ENCODE data around the gene ABHD2.
A peak's percentile ranks its signal among the peaks of the same experiment; 100 is the strongest.
"Not testable (repeated sequence)": the region's sequence is repeated elsewhere in the genome, so short reads cannot be mapped to it uniquely, and the experiment has no call there.

Gene ABHD2

DNA sequence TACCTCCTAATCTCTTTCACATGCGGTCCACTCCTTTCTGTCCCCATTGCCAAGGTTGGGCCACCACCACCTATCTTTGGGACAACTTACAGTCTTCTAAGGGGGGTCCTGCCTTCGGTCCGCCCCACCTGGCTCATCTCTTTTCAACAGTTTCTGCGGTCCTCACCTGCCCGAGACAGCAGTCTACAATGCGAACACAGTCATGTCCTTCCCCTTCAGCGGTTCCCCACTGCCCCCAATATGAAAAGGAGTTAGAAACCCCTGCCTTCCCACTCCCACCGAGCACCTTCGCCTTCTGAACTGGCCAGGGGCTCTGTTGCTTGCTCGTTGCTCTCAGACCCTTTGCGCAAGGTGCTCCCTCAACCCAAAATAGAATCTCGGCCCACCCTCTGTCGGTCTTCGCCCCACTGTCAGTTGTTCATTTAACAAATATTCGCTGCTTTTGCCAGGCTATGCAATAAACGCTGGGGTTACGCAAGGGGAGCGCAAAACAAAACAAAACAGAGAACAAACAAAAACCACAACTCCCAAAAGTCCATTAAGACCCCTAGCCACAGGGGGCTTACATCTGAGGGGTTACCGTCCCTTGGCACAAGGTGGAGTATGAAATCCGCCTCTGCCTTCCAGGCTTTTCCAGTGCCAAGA is 154.9 kb downstream of the ABHD2 start:
- DNase-seq, result no peak

DNA sequence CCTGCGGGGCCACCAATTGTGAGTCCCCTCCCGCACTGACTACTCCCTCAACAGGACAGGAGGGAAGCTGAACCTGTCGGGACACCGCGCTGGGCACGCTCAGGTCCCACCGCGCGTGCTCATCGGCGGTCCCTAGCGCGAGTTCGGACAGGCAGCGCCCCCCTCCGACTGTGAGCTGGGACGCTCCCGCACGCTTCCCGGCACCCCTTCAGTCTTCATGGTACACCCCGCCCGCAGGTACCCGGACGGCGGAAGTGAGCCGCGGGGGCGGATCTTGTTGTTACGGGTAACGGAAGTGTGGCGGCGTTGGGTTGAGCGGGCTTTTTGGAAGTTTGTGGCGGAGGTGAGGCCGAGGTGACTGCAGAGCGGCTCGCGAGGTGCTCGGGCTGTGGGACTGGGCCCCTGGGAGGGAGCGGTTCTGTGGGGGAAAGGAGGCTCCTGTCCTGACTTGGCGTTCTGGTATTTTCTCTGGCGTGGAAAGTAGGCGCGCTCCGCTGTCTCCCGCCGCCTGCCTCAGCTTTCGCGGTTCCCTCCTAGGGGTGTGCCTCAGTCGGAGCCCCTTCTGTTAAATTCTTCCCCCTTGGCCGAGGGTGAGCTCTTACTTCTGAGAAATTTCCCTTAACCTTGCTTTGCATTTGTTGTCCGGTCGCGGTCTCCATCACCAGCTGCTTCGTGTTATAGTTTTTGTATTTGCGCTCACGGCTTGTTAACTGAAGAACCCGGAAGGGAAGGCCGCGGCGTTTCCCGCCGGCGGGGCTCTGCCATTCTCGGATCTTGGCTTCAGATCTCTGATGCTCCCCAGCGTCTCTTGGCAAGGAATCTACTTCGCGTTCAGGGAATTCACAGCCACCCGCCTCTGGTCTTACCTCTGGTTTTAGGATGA is 155.7 kb downstream of the ABHD2 start, which contains the start of gene FANCI:
Gene FANCI (plus strand): TSS at position 289 of the 883 bp plus-strand sequence. CDS start 3,669 bp downstream, outside the sequence.
- DNase-seq, result peak; percentile 85

DNA sequence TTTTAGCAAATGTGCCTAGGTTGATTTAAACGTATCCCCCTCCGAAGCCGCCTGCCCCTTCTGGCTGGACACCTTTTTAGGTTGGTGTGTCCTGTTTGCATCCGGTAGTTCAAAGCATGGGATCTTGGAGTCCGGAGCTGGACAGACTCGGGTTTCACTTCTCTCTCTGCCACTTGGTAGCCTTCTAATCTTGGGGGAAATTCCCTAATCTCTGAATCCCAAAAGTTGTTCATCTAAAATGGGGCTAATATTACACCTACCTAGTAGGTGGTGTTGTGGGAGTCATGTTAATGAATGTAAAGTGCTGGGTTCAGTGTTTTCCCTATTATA is 156.3 kb downstream of the ABHD2 start:
- no peak for DNase-seq

DNA sequence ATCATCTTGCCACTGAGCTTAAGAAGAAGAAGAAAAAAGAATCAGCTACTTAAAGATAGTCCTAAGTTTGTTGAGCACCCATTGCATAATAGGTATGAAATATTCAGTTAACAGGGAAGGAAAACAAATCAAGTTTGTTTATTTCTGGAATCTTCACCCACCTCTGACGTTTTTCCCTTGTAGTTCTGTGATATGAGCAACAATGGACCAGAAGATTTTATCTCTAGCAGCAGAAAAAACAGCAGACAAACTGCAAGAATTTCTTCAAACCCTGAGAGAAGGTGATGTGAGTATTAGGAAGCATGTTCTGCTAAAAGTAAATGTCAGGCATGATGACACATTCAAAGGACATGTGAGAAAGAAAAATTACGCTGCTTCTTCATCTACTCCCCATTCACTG is 159.2 kb downstream of the ABHD2 start:
- no peak for DNase-seq

DNA sequence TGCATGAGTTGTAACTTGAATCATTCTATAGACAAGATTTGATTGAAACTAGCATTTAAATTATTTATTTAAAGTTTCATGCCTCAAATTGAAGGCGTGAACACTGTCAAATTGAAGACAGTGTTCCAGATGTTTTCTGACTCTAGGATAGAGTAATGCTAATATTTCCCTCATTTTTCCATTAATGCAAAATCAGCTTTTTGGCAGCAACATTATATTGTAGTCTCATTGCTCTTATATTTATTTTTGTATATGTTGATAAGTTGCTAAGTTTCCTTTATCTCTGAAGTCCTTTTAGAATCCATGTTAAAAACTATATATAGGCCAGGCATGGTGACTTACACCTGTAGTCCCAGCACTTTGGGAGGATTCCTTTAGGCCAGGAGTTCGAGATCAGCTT is 160.3 kb downstream of the ABHD2 start:
- no peak for DNase-seq

DNA sequence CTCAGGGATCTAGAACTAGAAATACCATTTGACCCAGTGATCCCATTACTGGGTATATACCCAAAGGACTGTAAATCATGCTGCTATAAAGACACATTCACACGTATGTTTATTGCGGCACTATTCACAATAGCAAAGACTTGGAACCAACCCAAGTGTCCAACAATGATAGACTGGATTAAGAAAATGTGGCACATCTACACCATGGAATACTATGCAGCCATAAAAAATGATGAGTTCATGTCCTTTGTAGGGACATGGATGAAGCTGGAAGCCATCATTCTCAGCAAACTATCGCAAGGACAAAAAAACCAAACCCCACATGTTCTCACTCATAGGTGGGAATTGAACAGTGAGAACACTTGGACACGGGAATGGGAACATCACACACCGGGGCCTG is 161.9 kb downstream of the ABHD2 start:
- not testable (repeated sequence) for DNase-seq
